ENCODE results near the gene ZNF92. TPM values are rescaled to one million over a fixed set of nuclear protein-coding genes. Genes with fewer than 3 reads are reported as not detected.

ZNF92 gene
- total RNA-seq, 2 experiments from 2014 or later = 31.2 to 32.1 TPM

DNA sequence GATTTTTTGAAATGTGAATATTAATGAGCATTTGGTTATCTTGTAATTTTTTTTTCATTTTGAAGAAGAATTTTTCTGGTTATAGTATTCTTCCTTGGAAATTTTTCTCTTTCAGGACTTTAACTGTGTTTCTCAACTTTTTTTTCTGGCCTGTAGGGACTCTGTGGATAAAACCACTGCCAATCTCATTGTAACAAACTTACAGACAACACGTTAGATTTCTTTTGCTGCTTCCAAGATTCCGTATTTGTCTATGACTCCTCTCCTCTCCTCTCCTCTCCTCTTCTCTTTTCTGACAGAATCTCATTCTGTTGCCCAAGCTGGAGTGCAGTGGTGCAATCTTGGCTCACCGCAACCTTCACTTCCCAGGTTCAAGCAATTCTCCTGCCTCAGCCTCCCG lies 19.4 kb upstream of the ZNF92 start:
- H3K36me3 ChIP-seq (ENCODE audit: insufficient read depth, low read length) = no peaks in the 10 kb centered on the region
- no peak for TF ChIP-seq EZH2phosphoT487 (IDR thresholded peaks at IDR 0.05; ENCODE audit: borderline replicate concordance, low read depth, low read length)
- TF ChIP-seq, protein P1, sequence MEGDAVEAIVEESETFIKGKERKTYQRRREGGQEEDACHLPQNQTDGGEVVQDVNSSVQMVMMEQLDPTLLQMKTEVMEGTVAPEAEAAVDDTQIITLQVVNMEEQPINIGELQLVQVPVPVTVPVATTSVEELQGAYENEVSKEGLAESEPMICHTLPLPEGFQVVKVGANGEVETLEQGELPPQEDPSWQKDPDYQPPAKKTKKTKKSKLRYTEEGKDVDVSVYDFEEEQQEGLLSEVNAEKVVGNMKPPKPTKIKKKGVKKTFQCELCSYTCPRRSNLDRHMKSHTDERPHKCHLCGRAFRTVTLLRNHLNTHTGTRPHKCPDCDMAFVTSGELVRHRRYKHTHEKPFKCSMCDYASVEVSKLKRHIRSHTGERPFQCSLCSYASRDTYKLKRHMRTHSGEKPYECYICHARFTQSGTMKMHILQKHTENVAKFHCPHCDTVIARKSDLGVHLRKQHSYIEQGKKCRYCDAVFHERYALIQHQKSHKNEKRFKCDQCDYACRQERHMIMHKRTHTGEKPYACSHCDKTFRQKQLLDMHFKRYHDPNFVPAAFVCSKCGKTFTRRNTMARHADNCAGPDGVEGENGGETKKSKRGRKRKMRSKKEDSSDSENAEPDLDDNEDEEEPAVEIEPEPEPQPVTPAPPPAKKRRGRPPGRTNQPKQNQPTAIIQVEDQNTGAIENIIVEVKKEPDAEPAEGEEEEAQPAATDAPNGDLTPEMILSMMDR (conservative IDR thresholded peaks at IDR 0.05; ENCODE audit: low read length) = no peak
- H4K20me1 ChIP-seq (ENCODE audit: insufficient read depth, low read length) = no peaks in the 10 kb centered on the region
- no peaks in the 10 kb centered on the region for H3K9me3 ChIP-seq (ENCODE audit: low read length)
- intact Hi-C loops (cut with micrococcal nuclease; ENCODE audit: unreplicated experiment) = no loop called here
- H3K4me3 ChIP-seq (ENCODE audit: low read depth, low read length, poor library complexity, severe bottlenecking) = no peak overlapping the region
- no TSS peak for BruUV-seq (replicated peaks)
- H3K79me2 ChIP-seq (ENCODE audit: insufficient read depth, low read depth, low read length) = no peaks in the 10 kb centered on the region
- ChIA-PET POLR2A (interaction anchor here (1.3 kb wide), 1 partner anchor 19 kb away, joined by 3 read pairs; the partner anchor contains the start of gene ZNF92), CTCF (ENCODE audit: unreplicated experiment) (no interaction called here)
- no peak overlapping the region for H3K4me2 ChIP-seq (ENCODE audit: low read length)
- H3K27ac ChIP-seq (ENCODE audit: low read depth, low read length, poor library complexity, severe bottlenecking) = no peak overlapping the region
- no peak for DNase-seq (ENCODE audit: low spot score)
- no peaks in the 10 kb centered on the region for H3K9me2 ChIP-seq (ENCODE audit: insufficient read depth, low read length)
- no peak overlapping the region for H2AFZ ChIP-seq (ENCODE audit: low read length)
- no peaks in the 10 kb centered on the region for H3K4me1 ChIP-seq (ENCODE audit: insufficient read depth, low read length, poor library complexity, severe bottlenecking)

DNA sequence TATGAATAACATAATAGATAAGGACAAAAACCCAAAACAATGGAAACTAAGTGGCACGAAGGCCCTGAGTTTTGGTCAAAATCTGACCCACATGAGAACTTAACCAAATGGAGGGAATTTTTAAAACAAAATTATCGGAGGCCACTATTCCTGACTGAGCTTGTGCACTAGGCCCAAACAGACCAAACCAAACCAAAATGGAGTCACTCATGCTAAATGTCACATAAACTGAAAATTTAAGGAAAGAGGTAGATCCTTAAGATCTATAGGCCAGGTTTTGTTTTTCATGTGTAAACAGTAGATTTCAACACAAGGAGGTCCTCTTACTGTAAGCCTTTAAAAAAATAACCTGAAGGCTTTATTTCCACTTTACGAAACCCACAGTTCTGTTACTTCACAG lies 3.8 kb upstream of the ZNF92 start:
- Histone ChIP-seq H3K9me2 (ENCODE audit: insufficient read depth, low read length) (no peaks in the 10 kb centered on the region), H3K4me1 (ENCODE audit: insufficient read depth, low read length, poor library complexity, severe bottlenecking) (peaks cover 12% of the 10 kb centered on the region), H3K9me3 (ENCODE audit: low read length) (no peaks in the 10 kb centered on the region), H3K27ac (ENCODE audit: low read depth, low read length, poor library complexity, severe bottlenecking) (no peak overlapping the region), H3K36me3 (ENCODE audit: insufficient read depth, low read length) (peaks cover 6% of the 10 kb centered on the region; the same call in 1 of the 2 replicates), H3K4me2 (ENCODE audit: low read length) (no peak overlapping the region), H4K20me1 (ENCODE audit: insufficient read depth, low read length) (peaks cover 8% of the 10 kb centered on the region), H3K79me2 (ENCODE audit: insufficient read depth, low read depth, low read length) (peaks cover 12% of the 10 kb centered on the region), H2AFZ (ENCODE audit: low read length) (no peak overlapping the region), H3K4me3 (ENCODE audit: low read depth, low read length, poor library complexity, severe bottlenecking) (no peak overlapping the region)
- no TSS peak for BruUV-seq (replicated peaks)
- CTCF ChIA-PET (ENCODE audit: unreplicated experiment) = no interaction called here
- POLR2A ChIA-PET = no interaction called here
- DNase-seq (ENCODE audit: low spot score) = no peak
- TF ChIP-seq EZH2phosphoT487 (IDR thresholded peaks at IDR 0.05; ENCODE audit: borderline replicate concordance, low read depth, low read length) = no peak
- TF ChIP-seq, protein P1 (conservative IDR thresholded peaks at IDR 0.05; ENCODE audit: low read length) = no peak
- intact Hi-C loops (cut with micrococcal nuclease; ENCODE audit: unreplicated experiment) = loop anchor here (10.0 kb wide), 1 partner anchor 135 kb away; no protein-coding TSS in a partner anchor

DNA sequence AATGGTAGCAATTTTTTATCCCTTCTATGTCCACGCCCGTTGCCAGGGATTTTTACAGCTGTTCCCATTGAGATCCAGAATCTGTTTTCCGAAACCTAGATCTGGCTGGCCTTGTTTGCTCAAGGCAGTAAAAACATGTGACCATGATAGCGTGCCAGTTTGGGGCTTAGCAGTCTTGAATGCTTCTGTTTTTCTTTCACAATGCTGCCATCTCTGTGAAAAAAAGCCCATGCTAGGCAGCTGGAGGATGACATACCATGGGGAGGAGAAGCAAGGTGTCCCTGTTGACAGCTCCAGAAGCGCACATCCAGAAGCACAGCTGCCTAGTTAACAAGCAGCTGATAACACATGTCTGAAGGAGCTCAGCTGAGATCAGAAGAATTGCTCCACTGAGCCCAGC lies 2.2 kb upstream of the ZNF92 start:
- BruUV-seq (replicated peaks) = no TSS peak
- CTCF ChIA-PET (ENCODE audit: unreplicated experiment) = no interaction called here
- Histone ChIP-seq H3K27ac (ENCODE audit: low read depth, low read length, poor library complexity, severe bottlenecking) (no peak overlapping the region), H3K9me2 (ENCODE audit: insufficient read depth, low read length) (no peaks in the 10 kb centered on the region), H3K36me3 (ENCODE audit: insufficient read depth, low read length) (peaks cover 22% of the 10 kb centered on the region), H3K4me1 (ENCODE audit: insufficient read depth, low read length, poor library complexity, severe bottlenecking) (peaks cover 28% of the 10 kb centered on the region), H3K79me2 (ENCODE audit: insufficient read depth, low read depth, low read length) (peaks cover 28% of the 10 kb centered on the region), H2AFZ (ENCODE audit: low read length) (no peak overlapping the region), H4K20me1 (ENCODE audit: insufficient read depth, low read length) (peaks cover 16% of the 10 kb centered on the region), H3K9me3 (ENCODE audit: low read length) (no peaks in the 10 kb centered on the region; the same call in 1 of the 2 replicates), H3K4me2 (ENCODE audit: low read length) (no peak overlapping the region), H3K4me3 (ENCODE audit: low read depth, low read length, poor library complexity, severe bottlenecking) (no peak overlapping the region)
- no peak for TF ChIP-seq EZH2phosphoT487 (IDR thresholded peaks at IDR 0.05; ENCODE audit: borderline replicate concordance, low read depth, low read length)
- TF ChIP-seq, protein P1 (conservative IDR thresholded peaks at IDR 0.05; ENCODE audit: low read length) = no peak
- intact Hi-C loops (cut with micrococcal nuclease; ENCODE audit: unreplicated experiment) = loop anchor here (10.0 kb wide), 1 partner anchor 133 kb away; no protein-coding TSS in a partner anchor
- no peak for DNase-seq (ENCODE audit: low spot score)
- POLR2A ChIA-PET = interaction anchor here (0.6 to 3.2 kb wide), 4 partner anchors 12 to 295 kb away, joined by 4 to 16 read pairs (median 4); no protein-coding TSS in a partner anchor

All from OCI-LY7 (cell line).